HG03196 (cell line): ENCODE results near the gene GLYR1.

Source experiments
- ATAC-seq: cut with Tn5 transposase; IDR thresholded peaks from one replicate; pipeline ENCODE4 v1.9.1; 2021; ENCODE audit not compliant: unreplicated experiment

Gene GLYR1

GRCh38 chr16:4766875-4767628 lies 80.0 kb downstream of the GLYR1 start, which contains the start of gene ZNF500:
Gene ZNF500, minus strand, starts transcription at chr16:4767162. Its CDS starts 1,184 bp downstream, at chr16:4765978.
- peak; percentile 88 for ATAC-seq

- no peak for ATAC-seq
Measured at GRCh38 chr16:4765511-4766474, 81.3 kb downstream of the GLYR1 start.

GRCh38 chr16:4763791-4764190 lies 83.3 kb downstream of the GLYR1 start:
- ATAC-seq = no peak

GRCh38 chr16:4762205-4762604 lies 84.9 kb downstream of the GLYR1 start:
- ATAC-seq = no peak

- ATAC-seq = no peak
Measured at GRCh38 chr16:4760221-4760910, 86.7 kb downstream of the GLYR1 start.

- ATAC-seq = no peak
Measured at GRCh38 chr16:4755687-4756086, 91.4 kb downstream of the GLYR1 start.

- ATAC-seq = no peak
Measured at GRCh38 chr16:4754865-4755264, 92.2 kb downstream of the GLYR1 start.

- ATAC-seq = no peak
Measured at GRCh38 chr16:4753227-4753626, 93.9 kb downstream of the GLYR1 start.
